Skeletal muscle satellite cell (primary cell): ENCODE measurements around the gene CLTC.

Experiments used
- H3K27me3 ChIP-seq: 2 replicates; pipeline ENCODE4 v1.7.0; 2013; ENCODE audit warnings: low read length; ENCODE audit not compliant: control insufficient read depth, insufficient read depth
- H3K36me3 ChIP-seq: 2 replicates; pipeline ENCODE4 v1.7.0; 2013; ENCODE audit warnings: mild to moderate bottlenecking, control low read depth, low read length; ENCODE audit not compliant: insufficient read depth
- H3K4me1 ChIP-seq: 2 replicates; pipeline ENCODE4 v1.7.0; 2013; ENCODE audit warnings: low read length; ENCODE audit not compliant: control insufficient read depth, insufficient read depth
- H3K4me2 ChIP-seq: 2 replicates; pipeline ENCODE4 v1.7.0; 2013; ENCODE audit warnings: mild to moderate bottlenecking, low read length
- H3K4me3 ChIP-seq: 2 replicates; pipeline ENCODE4 v1.7.0; 2013; ENCODE audit warnings: low read length
- H3K9ac ChIP-seq: 2 replicates; pipeline ENCODE4 v1.7.0; 2013; ENCODE audit warnings: mild to moderate bottlenecking, low read depth, low read length, moderate library complexity
- H3K9me3 ChIP-seq: replicated peaks from 2 replicates; pipeline ENCODE4 v1.7.0; 2013; ENCODE audit warnings: mild to moderate bottlenecking, control low read depth, low read length

The CLTC gene

GRCh38 chr17:59684967-59685366 lies 65.3 kb downstream of the CLTC start:
- Histone ChIP-seq H3K9me3 (no peaks in the 10 kb centered on the region), H3K4me3 (no peak overlapping the region), H3K27me3 (no peaks in the 10 kb centered on the region), H3K9ac (no peak overlapping the region), H3K36me3 (peaks cover 99% of the 10 kb centered on the region), H3K4me2 (no peak overlapping the region), H3K4me1 (no peaks in the 10 kb centered on the region)

- H3K4me2 ChIP-seq: no peak overlapping the region
- H3K4me1 ChIP-seq: no peaks in the 10 kb centered on the region
- no peaks in the 10 kb centered on the region for H3K27me3 ChIP-seq
- H3K9me3 ChIP-seq: no peaks in the 10 kb centered on the region
- peaks cover 83% of the 10 kb centered on the region for H3K36me3 ChIP-seq
- H3K4me3 ChIP-seq: no peak overlapping the region
- no peak overlapping the region for H3K9ac ChIP-seq
Observed at GRCh38 chr17:59688008-59688407, 68.3 kb downstream of the CLTC start.

GRCh38 chr17:59688496-59688895 lies 68.8 kb downstream of the CLTC start:
- Histone ChIP-seq H3K27me3 (no peaks in the 10 kb centered on the region), H3K4me2 (no peak overlapping the region), H3K4me3 (no peak overlapping the region), H3K9me3 (no peaks in the 10 kb centered on the region), H3K4me1 (no peaks in the 10 kb centered on the region), H3K9ac (no peak overlapping the region), H3K36me3 (peaks cover 83% of the 10 kb centered on the region)

- peaks cover 82% of the 10 kb centered on the region for H3K36me3 ChIP-seq
Observed at GRCh38 chr17:59693582-59693981, 73.9 kb downstream of the CLTC start.

GRCh38 chr17:59694344-59694743 lies 74.6 kb downstream of the CLTC start:
- no peak overlapping the region for H3K4me3 ChIP-seq
- H3K36me3 ChIP-seq: peaks cover 82% of the 10 kb centered on the region
- H3K27me3 ChIP-seq: no peaks in the 10 kb centered on the region
- H3K4me1 ChIP-seq: no peaks in the 10 kb centered on the region
- H3K9ac ChIP-seq: no peak overlapping the region
- no peak overlapping the region for H3K4me2 ChIP-seq
- H3K9me3 ChIP-seq: no peaks in the 10 kb centered on the region

More at GRCh38 chr17:59693582-59693981, 73.9 kb downstream of the CLTC start:
- Histone ChIP-seq H3K9ac (no peak overlapping the region), H3K27me3 (no peaks in the 10 kb centered on the region), H3K4me1 (no peaks in the 10 kb centered on the region), H3K9me3 (no peaks in the 10 kb centered on the region), H3K4me3 (no peak overlapping the region), H3K4me2 (no peak overlapping the region)

- no peak overlapping the region for H3K9ac ChIP-seq
- no peaks in the 10 kb centered on the region for H3K27me3 ChIP-seq
- H3K36me3 ChIP-seq: peaks cover 81% of the 10 kb centered on the region
- no peaks in the 10 kb centered on the region for H3K9me3 ChIP-seq
- H3K4me1 ChIP-seq: no peaks in the 10 kb centered on the region
- H3K4me2 ChIP-seq: no peak overlapping the region
- H3K4me3 ChIP-seq: no peak overlapping the region
Observed at GRCh38 chr17:59695945-59696681, 76.4 kb downstream of the CLTC start.

GRCh38 chr17:59696682-59697277 lies 77.1 kb downstream of the CLTC start:
- Histone ChIP-seq H3K36me3 (peaks cover 81% of the 10 kb centered on the region), H3K9ac (no peak overlapping the region), H3K4me2 (no peak overlapping the region), H3K9me3 (no peaks in the 10 kb centered on the region), H3K4me1 (no peaks in the 10 kb centered on the region), H3K4me3 (no peak overlapping the region), H3K27me3 (no peaks in the 10 kb centered on the region)

- Histone ChIP-seq H3K9ac (no peak overlapping the region), H3K4me1 (no peaks in the 10 kb centered on the region), H3K9me3 (no peaks in the 10 kb centered on the region), H3K36me3 (peaks cover 80% of the 10 kb centered on the region), H3K4me3 (no peak overlapping the region), H3K4me2 (no peak overlapping the region), H3K27me3 (no peaks in the 10 kb centered on the region)
Observed at GRCh38 chr17:59698143-59698542, 78.4 kb downstream of the CLTC start.

- no peak overlapping the region for H3K9ac ChIP-seq
- no peaks in the 10 kb centered on the region for H3K4me1 ChIP-seq
- H3K9me3 ChIP-seq: no peaks in the 10 kb centered on the region
- no peaks in the 10 kb centered on the region for H3K27me3 ChIP-seq
- H3K36me3 ChIP-seq: peaks cover 69% of the 10 kb centered on the region
- H3K4me3 ChIP-seq: no peak overlapping the region
- no peak overlapping the region for H3K4me2 ChIP-seq
Observed at GRCh38 chr17:59699218-59699617, 79.5 kb downstream of the CLTC start.

GRCh38 chr17:59699786-59700185 lies 80.1 kb downstream of the CLTC start:
- Histone ChIP-seq H3K9ac (no peak overlapping the region), H3K4me2 (no peak overlapping the region), H3K27me3 (no peaks in the 10 kb centered on the region), H3K9me3 (no peaks in the 10 kb centered on the region), H3K4me3 (no peak overlapping the region), H3K36me3 (peaks cover 63% of the 10 kb centered on the region), H3K4me1 (no peaks in the 10 kb centered on the region)

GRCh38 chr17:59702304-59702703 lies 82.6 kb downstream of the CLTC start:
- Histone ChIP-seq H3K4me1 (peaks cover 7% of the 10 kb centered on the region), H3K9ac (no peak overlapping the region), H3K27me3 (no peaks in the 10 kb centered on the region), H3K36me3 (peaks cover 39% of the 10 kb centered on the region), H3K9me3 (no peaks in the 10 kb centered on the region), H3K4me2 (no peak overlapping the region), H3K4me3 (no peak overlapping the region)
